HG03039 (cell line): Measurements from ENCODE around the gene PFKP.

ENCODE experiments used
- ATAC-seq: cut with Tn5 transposase; IDR thresholded peaks from one replicate; pipeline ENCODE4 v1.9.1; 2021; ENCODE audit warnings: mild to moderate bottlenecking, moderate library complexity; ENCODE audit not compliant: unreplicated experiment

PFKP gene

GRCh38 chr10:3068968-3069737 lies 1.8 kb downstream of the PFKP start:
- peak; percentile 30 for ATAC-seq

DNA sequence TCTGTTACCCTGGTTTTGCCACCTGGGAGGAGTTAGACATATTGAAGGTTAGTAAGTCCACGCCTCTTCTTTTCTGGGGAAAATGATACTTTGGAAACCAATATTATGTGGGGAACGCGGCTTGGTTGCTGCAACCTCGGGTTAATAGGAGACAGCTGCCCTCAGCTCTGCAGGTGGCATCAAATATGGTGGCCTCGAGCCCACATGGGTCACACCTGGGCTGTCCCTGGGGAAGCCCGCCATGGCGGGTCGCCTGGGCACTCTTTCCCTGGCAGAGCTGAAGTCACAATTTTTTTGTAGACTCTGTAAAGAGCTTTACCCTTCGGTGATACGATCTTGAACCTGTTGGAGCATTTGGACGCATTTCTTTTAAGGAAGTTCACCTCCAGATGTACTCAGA lies 2.5 kb downstream of the PFKP start:
- no peak for ATAC-seq

DNA sequence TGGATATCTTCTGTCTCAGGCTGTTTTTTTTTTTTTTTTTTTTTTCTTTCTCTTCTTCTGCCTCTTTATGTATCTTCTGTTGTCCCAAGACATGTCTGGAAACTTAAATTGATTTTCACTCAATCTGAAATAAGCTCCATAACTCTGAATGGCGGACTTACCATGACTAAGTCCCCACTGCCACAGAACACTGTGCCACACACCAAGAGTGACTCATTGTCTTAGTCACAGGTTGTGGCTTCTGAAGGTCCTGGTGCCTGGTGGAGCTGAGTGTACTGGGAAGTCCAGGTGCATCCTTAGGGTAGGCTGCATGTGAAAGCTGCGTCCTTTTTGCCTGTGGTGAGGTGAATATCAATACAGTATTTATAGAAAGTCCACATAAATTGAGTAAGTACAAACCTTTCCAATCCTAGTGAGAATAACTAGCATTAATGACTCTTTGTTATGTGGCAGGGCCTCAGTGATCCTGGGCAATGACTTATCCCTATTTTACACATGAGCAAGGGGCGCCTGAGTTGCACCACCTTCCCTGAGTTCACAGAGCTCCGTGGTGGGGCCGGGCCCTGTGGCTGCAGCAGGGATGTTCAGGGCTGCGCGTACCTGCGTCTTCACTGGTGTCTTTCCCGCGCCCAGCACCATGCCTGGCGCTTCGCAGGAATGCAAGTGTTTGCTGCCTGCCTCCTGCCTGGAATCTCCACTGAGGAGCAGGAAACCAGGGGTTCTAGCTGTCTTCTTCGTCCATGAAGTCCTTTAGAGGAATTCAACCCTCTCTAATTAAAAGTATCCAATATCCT lies 4.3 kb downstream of the PFKP start:
- no peak for ATAC-seq

DNA sequence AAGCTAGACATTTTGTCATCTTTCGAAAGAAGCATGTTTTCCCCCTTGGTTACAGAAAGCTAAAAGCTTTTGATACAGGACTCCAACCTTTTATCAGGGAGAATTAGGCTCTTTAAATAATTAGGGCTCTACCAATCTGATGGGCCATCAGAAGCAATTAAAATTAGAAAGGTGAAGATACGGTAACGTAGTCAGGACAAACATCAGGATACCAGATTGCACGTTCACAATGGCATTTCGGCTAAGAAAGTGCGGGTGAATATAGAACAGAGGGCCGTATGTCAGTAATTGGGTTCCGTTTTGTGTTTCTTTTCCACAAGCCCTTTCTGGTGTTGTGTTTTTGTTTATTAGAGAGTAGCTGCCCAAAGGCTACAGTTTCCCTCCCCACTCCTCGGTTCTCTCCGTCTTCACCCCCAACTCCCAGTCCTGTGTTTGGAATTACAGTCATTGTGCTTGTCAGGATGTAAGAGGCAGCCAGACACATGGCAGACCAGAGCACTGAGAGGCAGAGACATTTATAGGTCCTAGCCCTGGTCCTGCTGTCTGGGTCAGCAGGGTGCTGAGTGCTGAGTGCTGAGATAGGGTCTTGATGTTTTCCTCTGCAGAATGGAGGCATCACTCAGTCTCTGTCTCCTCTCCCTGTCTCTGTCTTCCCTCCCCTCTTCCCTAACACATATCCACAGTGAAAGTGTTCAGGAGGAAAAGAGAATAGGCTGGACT lies 5.5 kb downstream of the PFKP start:
- ATAC-seq: no peak

- no peak for ATAC-seq
Observed at GRCh38 chr10:3074145-3074665, 6.9 kb downstream of the PFKP start.

DNA sequence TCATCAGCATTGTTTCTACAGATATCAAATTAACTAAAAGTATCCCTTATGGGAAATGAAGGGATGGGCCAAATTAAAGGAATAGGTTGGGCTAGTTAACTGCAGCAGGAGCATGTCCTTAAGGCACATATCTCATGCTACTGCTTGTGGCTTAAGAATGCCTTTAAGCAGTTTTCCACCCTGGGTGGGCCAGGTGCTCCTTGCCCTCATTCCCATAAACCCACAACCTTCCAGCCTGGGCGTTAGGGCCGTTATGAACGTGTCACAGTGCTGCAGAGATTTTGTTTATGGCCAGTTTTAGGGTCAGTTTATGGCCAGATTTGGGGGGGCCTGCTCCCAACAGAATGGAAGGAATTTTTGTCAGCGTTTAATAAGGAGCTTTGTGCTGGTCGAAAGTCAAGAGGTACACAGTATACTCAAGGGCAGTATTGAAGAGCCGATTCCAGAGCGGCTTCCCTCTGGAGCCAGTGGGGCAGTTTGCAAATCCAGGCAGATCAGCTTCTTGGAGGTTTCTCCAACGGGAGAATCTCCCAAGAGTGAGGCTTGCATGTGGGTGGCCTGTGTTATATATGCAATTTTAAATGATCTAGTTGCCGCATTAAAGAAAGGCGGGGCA lies 7.7 kb downstream of the PFKP start:
- ATAC-seq: no peak

GRCh38 chr10:3076138-3076537 lies 8.8 kb downstream of the PFKP start:
- no peak for ATAC-seq

- ATAC-seq: no peak
Observed at GRCh38 chr10:3077509-3077908, 10.2 kb downstream of the PFKP start.

- ATAC-seq: no peak
Observed at GRCh38 chr10:3077940-3078630, 10.7 kb downstream of the PFKP start.

GRCh38 chr10:3081383-3081981 lies 14.1 kb downstream of the PFKP start:
- ATAC-seq: no peak

GRCh38 chr10:3082290-3082689 lies 14.9 kb downstream of the PFKP start:
- ATAC-seq: no peak

GRCh38 chr10:3085785-3086567 lies 18.6 kb downstream of the PFKP start:
- ATAC-seq: no peak

- no peak for ATAC-seq
Observed at GRCh38 chr10:3090388-3090787, 23.0 kb downstream of the PFKP start.

DNA sequence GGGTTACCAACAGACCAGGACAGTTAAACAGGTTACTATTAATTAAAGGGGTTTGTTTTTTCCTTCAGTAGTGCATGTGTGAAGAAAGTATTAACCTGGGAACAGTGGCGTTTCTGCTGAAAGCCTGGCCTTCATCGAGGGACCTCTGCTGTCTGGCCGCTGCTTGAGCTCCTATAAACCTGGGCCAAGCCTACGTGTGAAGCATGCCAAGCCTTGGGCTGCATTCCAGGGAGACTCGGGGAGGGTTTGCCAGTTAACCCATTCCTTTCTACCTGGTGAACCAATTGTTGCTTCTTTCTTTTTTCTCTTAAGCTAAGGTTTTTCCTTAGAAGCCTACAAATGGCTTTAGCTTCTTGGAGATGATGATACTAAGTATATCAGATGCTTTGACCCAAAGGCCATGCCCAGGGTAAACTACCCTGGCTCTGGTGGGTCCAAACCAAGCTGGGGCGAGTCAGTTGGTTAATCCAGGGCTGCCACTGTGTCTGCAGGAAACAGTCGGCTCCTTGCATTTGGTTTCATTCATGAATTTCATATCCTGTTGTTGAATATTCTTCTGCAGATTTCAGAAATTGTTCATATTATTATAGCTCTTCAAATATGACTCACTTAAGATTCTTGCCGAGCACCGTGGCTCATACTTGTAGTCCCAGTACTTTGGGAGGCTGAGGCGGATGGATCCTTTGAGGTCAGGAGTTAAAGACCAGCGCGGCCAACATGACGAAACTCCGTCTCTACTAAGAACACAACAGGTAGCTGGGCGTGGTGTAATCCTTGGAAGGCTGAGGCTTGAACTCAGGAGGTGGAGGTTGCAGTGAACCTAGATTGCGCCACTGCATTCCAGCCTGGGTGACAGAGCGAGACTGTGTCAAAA lies 23.8 kb downstream of the PFKP start:
- no peak for ATAC-seq

GRCh38 chr10:3091921-3092320 lies 24.6 kb downstream of the PFKP start:
- no peak for ATAC-seq

- no peak for ATAC-seq
Observed at GRCh38 chr10:3093996-3094395, 26.6 kb downstream of the PFKP start.

DNA sequence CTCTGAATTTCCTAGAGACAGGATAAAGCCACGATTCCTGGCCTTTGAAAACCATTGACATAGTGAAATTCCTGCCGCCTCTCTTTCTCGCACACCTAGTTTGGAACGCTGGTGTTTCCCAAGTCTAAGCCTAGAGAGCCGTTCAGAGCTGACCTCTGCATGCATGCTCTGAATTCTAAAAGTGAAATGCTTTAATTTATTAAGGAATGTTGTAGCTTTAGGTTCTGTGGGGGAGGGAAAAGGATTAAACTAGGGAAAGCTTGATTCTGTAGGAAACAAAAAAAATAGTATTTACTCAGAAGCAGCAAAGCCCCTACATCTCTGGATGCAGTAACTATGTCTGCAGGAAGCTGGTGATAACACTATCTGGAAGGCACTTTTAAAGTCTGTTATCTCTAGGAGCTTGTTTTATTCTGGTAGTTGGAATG lies 27.3 kb downstream of the PFKP start:
- ATAC-seq: no peak
